ENCODE results near the gene PPP1R12A. TPM values are rescaled to one million over a fixed set of nuclear protein-coding genes. Genes with fewer than 3 reads are reported as not detected.

Gene PPP1R12A
- total RNA-seq, 2 experiments from 2014 or later: 65.6 to 76.4 TPM

DNA sequence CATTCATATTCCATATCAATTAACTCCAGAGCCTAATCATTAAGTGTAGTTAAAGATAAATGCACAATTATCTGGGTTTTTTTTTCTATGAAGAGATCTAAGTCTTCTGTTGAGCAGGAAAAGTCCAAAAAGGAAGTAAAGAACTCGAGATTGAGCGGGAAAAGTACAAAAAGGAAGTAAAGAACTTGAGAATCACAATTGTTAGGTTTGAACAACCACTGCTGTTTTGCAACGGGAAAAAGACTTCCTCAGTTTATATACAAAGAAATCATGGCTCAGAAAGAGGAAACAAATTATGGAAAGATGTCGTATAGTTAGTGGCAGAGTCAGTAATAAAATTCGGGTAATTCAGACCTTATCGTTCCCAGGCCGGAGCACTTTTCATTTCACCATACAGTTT lies 63.3 kb downstream of the PPP1R12A start:
- no peak overlapping the region for H3K4me3 Mint-ChIP-seq
- no peak for TF ChIP-seq CTCF (IDR thresholded peaks at IDR 0.05)
- no peak overlapping the region for H3K27ac ChIP-seq (ENCODE audit: low read depth in 1 of 2, low read length in 2 of 2)
- CTCF ChIA-PET: no interaction called here
- no peaks in the 10 kb centered on the region for H3K4me1 ChIP-seq (ENCODE audit: insufficient read depth, low read length)
- no peaks in the 10 kb centered on the region for H3K9me3 Mint-ChIP-seq
- H3K27me3 Mint-ChIP-seq: no peaks in the 10 kb centered on the region
- peak overlapping the region; percentile 47 for H3K27ac Mint-ChIP-seq
- DNase-seq: peak in 1 of 14 experiments; percentile 19
- POLR2A ChIA-PET: no interaction called here
- H3K9me3 ChIP-seq (ENCODE audit: control insufficient read depth in 1 of 2, insufficient read depth in 1 of 2, low read length in 2 of 2): no peaks in the 10 kb centered on the region
- no peaks in the 10 kb centered on the region for H3K27me3 ChIP-seq (ENCODE audit: control insufficient read depth in 1 of 2, insufficient read depth in 2 of 2, low read length in 2 of 2)
- intact Hi-C loops (cut with DNase I, micrococcal nuclease): no loop called here
- H3K4me1 Mint-ChIP-seq (ENCODE audit: low read depth): peaks cover 69% of the 10 kb centered on the region
- H3K4me3 ChIP-seq (ENCODE audit: low read length): no peak overlapping the region
- H3K36me3 ChIP-seq (ENCODE audit: insufficient read depth, low read length): peaks cover 42% of the 10 kb centered on the region
- peaks cover 91% of the 10 kb centered on the region for H3K36me3 Mint-ChIP-seq (ENCODE audit: low read depth)
- ATAC-seq (ENCODE audit: poor library complexity): no peak

- peak overlapping the region; percentile 47 for H3K27ac Mint-ChIP-seq
- H3K36me3 Mint-ChIP-seq (ENCODE audit: low read depth): peaks cover 93% of the 10 kb centered on the region
- DNase-seq: no peak
- H3K27me3 Mint-ChIP-seq: no peaks in the 10 kb centered on the region
- Histone ChIP-seq H3K27ac (ENCODE audit: low read depth in 1 of 2, low read length in 2 of 2) (no peak overlapping the region), H3K4me3 (ENCODE audit: low read length) (no peak overlapping the region), H3K27me3 (ENCODE audit: control insufficient read depth in 1 of 2, insufficient read depth in 2 of 2, low read length in 2 of 2) (no peaks in the 10 kb centered on the region), H3K4me1 (ENCODE audit: insufficient read depth, low read length) (no peaks in the 10 kb centered on the region), H3K9me3 (ENCODE audit: control insufficient read depth in 1 of 2, insufficient read depth in 1 of 2, low read length in 2 of 2) (no peaks in the 10 kb centered on the region), H3K36me3 (ENCODE audit: insufficient read depth, low read length) (peaks cover 42% of the 10 kb centered on the region)
- H3K9me3 Mint-ChIP-seq: no peaks in the 10 kb centered on the region
- H3K4me1 Mint-ChIP-seq (ENCODE audit: low read depth): peaks cover 69% of the 10 kb centered on the region
- POLR2A ChIA-PET: no interaction called here
- no peak overlapping the region for H3K4me3 Mint-ChIP-seq
- intact Hi-C loops (cut with DNase I, micrococcal nuclease): no loop called here
- CTCF ChIA-PET: no interaction called here
- TF ChIP-seq CTCF (IDR thresholded peaks at IDR 0.05): no peak
- ATAC-seq (ENCODE audit: poor library complexity): no peak
Observed at GRCh38 chr12:79870916-79871315, 64.0 kb downstream of the PPP1R12A start.

- H3K4me3 Mint-ChIP-seq: no peak overlapping the region
- Histone ChIP-seq H3K4me3 (ENCODE audit: low read length) (no peak overlapping the region), H3K4me1 (ENCODE audit: insufficient read depth, low read length) (no peaks in the 10 kb centered on the region), H3K27me3 (ENCODE audit: control insufficient read depth in 1 of 2, insufficient read depth in 2 of 2, low read length in 2 of 2) (no peaks in the 10 kb centered on the region), H3K36me3 (ENCODE audit: insufficient read depth, low read length) (peaks cover 11% of the 10 kb centered on the region), H3K9me3 (ENCODE audit: control insufficient read depth in 1 of 2, insufficient read depth in 1 of 2, low read length in 2 of 2) (peaks cover 0 to 8% of the 10 kb centered on the region in 2 experiments), H3K27ac (ENCODE audit: low read depth in 1 of 2, low read length in 2 of 2) (no peak overlapping the region)
- ChIA-PET POLR2A (no interaction called here), CTCF (no interaction called here)
- ATAC-seq (ENCODE audit: poor library complexity): no peak
- H3K27me3 Mint-ChIP-seq: no peaks in the 10 kb centered on the region
- peaks cover 82% of the 10 kb centered on the region for H3K36me3 Mint-ChIP-seq (ENCODE audit: low read depth)
- no peak for TF ChIP-seq CTCF (IDR thresholded peaks at IDR 0.05)
- no peak overlapping the region for H3K27ac Mint-ChIP-seq
- intact Hi-C loops (cut with DNase I, micrococcal nuclease): no loop called here
- H3K9me3 Mint-ChIP-seq: peaks cover 12% of the 10 kb centered on the region
- peaks cover 47% of the 10 kb centered on the region for H3K4me1 Mint-ChIP-seq (ENCODE audit: low read depth)
- no peak for DNase-seq
Observed at GRCh38 chr12:79859646-79860045, 75.3 kb downstream of the PPP1R12A start.

All from CD4-positive, alpha-beta T cell (primary cell).